ENCODE data around the gene PPP1R9A. TPM values are rescaled to one million over a fixed set of nuclear protein-coding genes. Genes with fewer than 3 reads are reported as not detected.

Gene PPP1R9A
- total and polyA plus RNA-seq, 8 donors: 18.7 to 28.6 (median 24.3) TPM

- no peak overlapping the region for H3K27ac ChIP-seq
- H3K36me3 ChIP-seq: no peaks in the 10 kb centered on the region
- DNase-seq (peak in 2 of 4 donors; percentile 26 to 29), ATAC-seq (no peak)
- no peak for TF ChIP-seq CTCF (IDR thresholded peaks at IDR 0.05)
- no peak overlapping the region for H3K4me3 ChIP-seq
- no peaks in the 10 kb centered on the region for H3K9me3 ChIP-seq
- intact Hi-C loops (cut with DNase I): no loop called here
- peaks cover 0 to 9% of the 10 kb centered on the region in 2 donors for H3K27me3 ChIP-seq
- H3K4me1 ChIP-seq: no peaks in the 10 kb centered on the region
Observed at GRCh38 chr7:94901981-94902380, 5.4 kb upstream of the PPP1R9A start.

- no peak overlapping the region for H3K4me3 ChIP-seq
Observed at GRCh38 chr7:94903971-94904370, 3.4 kb upstream of the PPP1R9A start.

GRCh38 chr7:94904982-94905381, 2.4 kb upstream of the PPP1R9A start:
- H3K36me3 ChIP-seq: no peaks in the 10 kb centered on the region
- DNase-seq (no peak), ATAC-seq (no peak)
- H3K27ac ChIP-seq: no peak overlapping the region
- H3K27me3 ChIP-seq: peaks cover 0 to 38% of the 10 kb centered on the region in 2 donors
- H3K4me1 ChIP-seq: peaks cover 6 to 9% of the 10 kb centered on the region in 2 donors
- H3K4me3 ChIP-seq: no peak overlapping the region
- intact Hi-C loops (cut with DNase I): no loop called here
- H3K9me3 ChIP-seq: no peaks in the 10 kb centered on the region
- TF ChIP-seq CTCF (IDR thresholded peaks at IDR 0.05): no peak

More at GRCh38 chr7:94903971-94904370, 3.4 kb upstream of the PPP1R9A start:
- Histone ChIP-seq H3K9me3 (no peaks in the 10 kb centered on the region), H3K27ac (no peak overlapping the region), H3K27me3 (peaks cover 0 to 28% of the 10 kb centered on the region in 2 donors), H3K4me1 (peaks cover 0 to 9% of the 10 kb centered on the region in 2 donors), H3K36me3 (no peaks in the 10 kb centered on the region)
- DNase-seq: no peak
- intact Hi-C loops (cut with DNase I): no loop called here
- no peak for TF ChIP-seq CTCF (IDR thresholded peaks at IDR 0.05)
- no peak for ATAC-seq

DNA sequence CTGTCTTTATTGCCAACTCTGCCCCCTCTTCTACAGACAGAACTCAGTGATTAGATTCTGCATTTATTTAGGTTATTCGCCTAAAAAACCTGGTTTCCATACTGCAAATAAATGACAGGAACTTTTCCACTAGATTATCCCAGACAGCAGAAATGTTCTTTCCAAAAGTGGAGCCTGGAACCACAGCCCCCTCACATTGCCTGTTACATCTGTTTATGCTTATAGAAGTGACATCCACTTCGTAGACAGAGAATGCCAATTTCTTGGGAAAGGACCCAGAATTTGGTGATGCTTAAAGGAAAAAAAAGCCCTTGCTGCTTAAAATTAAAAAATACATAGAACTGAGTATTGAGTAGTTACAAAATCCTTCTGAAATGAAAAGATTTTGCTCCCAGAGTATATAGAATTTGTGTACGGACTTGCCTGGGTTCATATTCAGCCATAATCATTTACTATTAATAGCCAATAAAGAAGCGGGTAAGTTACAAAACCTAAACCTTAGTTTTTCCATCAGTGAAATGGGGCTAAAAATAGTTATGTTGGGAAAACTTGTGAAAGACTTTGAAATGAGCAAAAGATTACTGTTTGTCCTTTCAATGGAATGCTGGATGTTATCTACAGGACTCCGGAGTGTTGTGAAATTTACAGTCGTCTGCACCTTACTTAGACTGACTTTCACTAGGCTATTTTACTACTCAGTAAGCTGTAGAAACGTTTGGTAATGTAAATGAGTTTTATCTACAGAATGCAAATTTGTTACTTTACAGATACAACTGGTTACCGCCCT, 1.1 kb upstream of the PPP1R9A start:
- intact Hi-C loops (cut with DNase I): no loop called here
- H3K4me1 ChIP-seq: peaks cover 6 to 9% of the 10 kb centered on the region in 2 donors
- no peak overlapping the region for H3K4me3 ChIP-seq
- no peaks in the 10 kb centered on the region for H3K9me3 ChIP-seq
- H3K27me3 ChIP-seq: peaks cover 0 to 38% of the 10 kb centered on the region in 2 donors
- ATAC-seq: no peak
- no peak overlapping the region for H3K27ac ChIP-seq
- H3K36me3 ChIP-seq: no peaks in the 10 kb centered on the region
- no peak for TF ChIP-seq CTCF (IDR thresholded peaks at IDR 0.05)
- no peak for DNase-seq

GRCh38 chr7:94907811-94908322, 473 bp downstream of the PPP1R9A start:
- peaks cover 0 to 38% of the 10 kb centered on the region in 2 donors for H3K27me3 ChIP-seq
- intact Hi-C loops (cut with DNase I): no loop called here
- peak overlapping the region; percentile 42 to 47 for H3K4me3 ChIP-seq
- H3K27ac ChIP-seq: peak overlapping the region; percentile 77 to 79
- peaks cover 8 to 9% of the 10 kb centered on the region in 2 donors for H3K4me1 ChIP-seq
- DNase-seq: peak in 2 of 4 donors; percentile 51 to 71
- peak; percentile 64 for ATAC-seq
- TF ChIP-seq CTCF (IDR thresholded peaks at IDR 0.05): no peak
- no peaks in the 10 kb centered on the region for H3K9me3 ChIP-seq
- H3K36me3 ChIP-seq: no peaks in the 10 kb centered on the region
